Activated CD4-positive, CD25-positive, alpha-beta regulatory T cell (primary cell): ENCODE results near the gene IBTK.
"Not testable (repeated sequence)": the region's sequence is repeated elsewhere in the genome, so short reads cannot be mapped to it uniquely, and the experiment has no call there.

Experiments
- DNase-seq, 4 experiments: peaks; one replicate each; lab custom pipeline; 2025; lab: John Stamatoyannopoulos, UW

Gene IBTK

DNA sequence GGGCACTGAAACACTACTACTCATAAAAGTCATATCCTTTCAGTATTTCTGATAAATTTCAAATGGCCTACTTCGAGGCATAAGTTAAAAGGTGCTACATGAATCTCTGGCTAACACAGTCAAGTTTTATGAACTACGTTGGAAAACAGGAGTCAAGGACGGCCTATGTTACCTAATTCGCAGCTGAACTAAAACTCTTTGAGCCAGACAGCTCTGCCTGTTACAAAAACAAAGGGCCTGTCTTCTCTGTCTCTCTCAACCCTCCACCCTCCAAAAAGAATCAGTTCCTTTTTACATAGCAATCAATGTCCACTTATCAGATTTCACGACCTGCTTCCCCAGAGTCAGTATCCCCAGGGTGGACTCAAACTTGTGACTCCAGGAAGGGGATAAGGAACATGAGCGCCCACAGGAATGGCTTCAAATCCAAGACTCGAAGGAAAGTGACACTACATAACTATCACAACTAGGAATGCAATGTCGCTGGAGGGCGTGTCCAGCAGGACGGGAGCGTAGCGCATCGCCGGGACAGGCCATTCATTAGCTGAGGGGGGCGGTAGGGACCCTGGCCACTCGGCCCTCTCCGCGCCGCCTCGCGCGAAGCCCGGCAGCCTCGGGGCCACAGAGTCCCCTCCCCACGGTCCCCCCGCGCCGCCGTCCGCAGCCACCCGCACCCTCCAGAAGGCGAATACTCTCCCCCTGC is 591 bp downstream of the IBTK start:
- DNase-seq, result peak in 1 of 4 experiments; percentile 37

DNA sequence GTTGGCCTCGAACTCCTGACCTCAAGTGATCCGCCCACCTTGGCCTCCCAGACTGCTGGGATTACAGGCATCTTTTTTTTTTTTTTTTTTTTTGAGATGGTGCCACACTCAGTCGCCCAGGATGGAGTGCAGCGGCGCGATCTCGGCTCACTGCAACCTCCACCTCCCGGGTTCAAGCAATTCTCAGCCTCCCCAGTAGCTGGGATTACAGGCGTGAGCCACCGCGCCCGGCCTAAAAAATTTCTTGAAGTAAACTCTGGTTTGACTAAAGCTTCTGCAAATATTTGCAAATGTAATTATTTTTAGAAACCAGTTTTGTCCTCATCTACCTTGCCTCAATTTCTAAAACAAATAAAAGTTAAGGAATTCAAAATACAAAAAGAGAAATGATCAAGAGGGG is 1.2 kb downstream of the IBTK start:
- DNase-seq, result no peak

DNA sequence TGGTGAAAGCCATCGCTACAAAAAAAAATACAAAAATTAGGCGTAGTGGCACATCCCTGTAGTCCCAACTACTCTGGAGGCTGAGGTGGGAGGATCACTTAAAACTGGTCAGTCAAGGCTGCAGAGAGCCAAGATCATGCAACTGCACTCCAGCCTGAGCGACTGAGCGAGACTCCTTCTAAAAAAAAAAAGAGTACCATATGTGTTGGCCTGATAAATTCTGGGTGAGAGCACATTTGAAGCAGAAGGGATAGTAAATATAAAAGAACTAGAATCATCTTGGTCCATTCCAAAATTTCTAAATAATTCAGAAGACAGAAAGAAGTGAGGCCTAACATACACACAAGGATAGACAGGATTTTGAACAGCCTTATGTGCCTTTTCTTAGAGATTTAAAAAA is 2.2 kb downstream of the IBTK start:
- no peak for DNase-seq

DNA sequence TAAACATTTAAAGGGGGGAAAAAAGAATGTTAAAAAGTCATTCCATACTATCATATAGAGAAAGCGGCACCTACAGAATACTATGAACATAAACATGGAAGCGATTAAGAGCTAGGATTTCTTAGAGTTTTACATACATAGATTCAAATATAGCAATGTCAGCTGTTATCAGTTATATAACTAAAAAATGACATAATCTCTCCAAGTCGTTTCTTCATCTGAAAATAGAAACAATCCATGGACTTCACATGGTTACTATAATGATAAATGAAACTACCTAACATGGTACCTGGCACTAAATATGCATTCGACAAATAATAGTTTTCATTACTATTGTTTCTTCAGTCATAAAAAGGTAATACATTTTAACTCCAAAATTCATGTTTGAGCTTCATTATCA is 3.7 kb downstream of the IBTK start:
- no peak for DNase-seq

DNA sequence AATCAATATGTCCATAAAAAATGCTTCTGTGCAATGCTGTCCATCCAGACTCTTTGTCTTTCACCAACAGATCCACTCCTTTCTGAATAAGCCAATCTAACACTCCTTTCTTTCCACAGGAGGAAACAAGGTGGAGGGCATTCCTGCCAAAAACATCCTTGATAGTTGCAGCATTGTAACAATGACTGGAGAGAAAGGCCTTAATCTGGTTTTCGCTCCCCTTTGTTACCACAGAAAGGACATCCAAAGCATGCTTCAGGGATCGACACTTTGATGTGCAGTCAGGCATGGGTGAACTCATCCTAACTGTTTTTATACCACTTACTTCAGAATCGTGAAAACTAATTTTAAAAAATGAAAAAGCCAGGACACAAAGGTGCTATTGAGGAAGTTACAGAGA is 7.4 kb downstream of the IBTK start:
- DNase-seq, result no peak

DNA sequence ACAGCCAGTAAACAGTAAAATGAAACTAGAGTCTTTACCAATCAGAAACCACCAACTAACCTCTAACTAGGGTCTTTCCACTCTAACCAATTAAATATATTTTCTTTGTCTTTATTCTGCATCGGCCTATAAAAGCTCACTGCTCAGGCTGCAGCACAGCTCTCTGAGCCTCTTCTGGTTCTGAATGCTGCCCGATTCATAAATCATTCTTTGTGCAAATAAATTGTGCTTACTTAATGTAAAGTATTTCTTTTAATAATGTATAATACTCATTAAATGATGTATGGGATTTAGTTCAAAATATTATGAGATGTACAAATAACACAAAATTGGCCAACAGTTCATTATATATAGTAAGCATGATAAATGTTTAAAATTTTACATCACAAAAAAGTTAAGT is 7.9 kb downstream of the IBTK start:
- no peak for DNase-seq

DNA sequence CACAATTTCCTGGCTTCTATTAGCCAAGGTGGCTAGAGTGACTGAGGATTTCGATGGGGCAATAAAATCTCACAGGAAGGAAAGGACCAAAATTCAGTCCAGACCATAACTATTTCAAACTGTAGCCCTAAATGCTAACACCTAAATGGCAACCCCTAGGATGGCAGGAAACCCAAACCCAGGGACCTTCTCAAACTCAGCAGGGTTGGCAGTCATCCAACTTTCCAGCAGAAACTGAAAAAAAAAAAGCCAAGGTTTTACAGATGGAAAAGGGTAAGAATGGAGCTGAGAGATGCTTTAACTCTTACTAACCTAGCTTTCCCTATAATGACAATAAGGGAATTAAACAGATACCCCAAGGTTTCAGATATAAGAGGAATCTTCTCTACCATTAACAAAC is 10.5 kb downstream of the IBTK start:
- no peak for DNase-seq

DNA sequence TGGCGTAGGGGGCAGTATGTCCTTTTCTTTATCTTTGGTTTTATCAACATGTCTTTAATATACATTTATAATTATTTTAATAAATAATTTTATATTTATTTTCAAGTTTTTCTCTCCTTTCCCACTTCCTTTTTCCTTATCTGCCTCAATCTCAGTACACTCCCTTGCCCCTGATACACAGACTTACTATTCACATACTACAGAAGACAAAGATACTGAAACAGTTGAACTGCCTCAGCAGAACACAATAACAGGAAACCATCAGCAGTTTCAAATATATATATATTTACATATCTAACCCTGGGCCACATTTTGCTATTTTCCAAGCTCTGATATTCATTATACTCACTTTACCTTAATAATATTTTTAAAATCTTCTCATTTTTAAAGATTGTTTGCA is 19.8 kb downstream of the IBTK start:
- no peak for DNase-seq

DNA sequence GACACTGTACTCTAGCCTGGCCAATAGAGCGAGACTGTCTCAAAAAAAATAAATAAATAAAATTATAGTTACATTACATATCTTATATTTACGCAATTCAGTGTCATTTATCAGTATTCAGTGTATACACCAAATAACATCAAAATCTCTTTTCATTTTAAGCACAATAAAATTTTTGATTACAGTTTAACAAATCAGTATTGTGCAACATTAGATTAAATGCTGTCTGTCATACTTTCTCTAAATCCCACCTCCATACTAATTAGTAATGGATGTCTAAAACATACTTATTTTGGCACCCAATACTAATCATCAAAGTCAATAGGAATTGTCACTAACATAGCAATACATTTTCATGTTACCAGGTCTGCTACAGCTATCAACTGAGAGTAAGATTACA is 27.4 kb downstream of the IBTK start:
- no peak for DNase-seq

DNA sequence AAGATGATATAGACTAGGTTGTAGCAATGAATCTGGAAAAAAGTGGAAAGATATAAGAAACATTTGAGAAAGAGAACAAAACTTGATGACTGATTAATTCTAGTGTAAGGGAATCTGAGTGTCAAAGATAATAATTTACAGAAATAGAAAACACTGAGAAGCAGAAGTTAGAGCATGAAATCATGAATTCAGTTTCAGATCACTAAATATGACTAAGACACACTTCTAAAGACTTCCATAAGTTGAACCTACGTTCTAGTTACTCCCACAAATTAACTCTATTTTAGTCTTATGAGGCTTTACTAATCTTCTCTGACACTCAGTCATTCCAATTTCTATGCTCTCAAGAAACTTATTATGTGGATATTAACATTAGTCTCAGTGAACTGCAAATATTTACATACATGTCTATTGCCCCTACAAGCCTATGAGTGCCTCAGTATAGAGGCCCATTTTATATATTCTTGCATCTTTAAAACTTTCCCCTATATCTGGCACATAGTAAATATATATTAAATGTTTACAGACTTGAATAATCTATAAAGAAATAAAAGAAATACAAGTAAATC is 30.4 kb downstream of the IBTK start:
- DNase-seq, result no peak

DNA sequence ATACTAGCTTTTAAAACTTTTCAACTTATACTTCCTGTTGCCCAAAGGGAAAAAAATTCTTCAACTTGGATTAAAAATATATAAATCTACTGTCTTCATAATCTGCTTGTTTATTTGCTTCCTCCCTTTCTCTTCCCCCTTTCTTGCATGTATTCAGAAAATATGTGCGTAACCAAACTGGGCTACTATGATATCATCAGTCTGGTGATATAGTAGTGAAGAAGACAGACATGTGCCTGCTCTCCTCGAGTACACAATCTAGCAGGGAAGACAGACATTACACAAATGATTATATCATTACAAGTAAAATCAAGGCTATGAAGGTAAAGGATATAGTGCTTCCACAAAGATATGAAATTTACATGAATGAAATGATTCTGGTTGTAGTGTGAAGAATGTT is 31.0 kb downstream of the IBTK start:
- no peak for DNase-seq

DNA sequence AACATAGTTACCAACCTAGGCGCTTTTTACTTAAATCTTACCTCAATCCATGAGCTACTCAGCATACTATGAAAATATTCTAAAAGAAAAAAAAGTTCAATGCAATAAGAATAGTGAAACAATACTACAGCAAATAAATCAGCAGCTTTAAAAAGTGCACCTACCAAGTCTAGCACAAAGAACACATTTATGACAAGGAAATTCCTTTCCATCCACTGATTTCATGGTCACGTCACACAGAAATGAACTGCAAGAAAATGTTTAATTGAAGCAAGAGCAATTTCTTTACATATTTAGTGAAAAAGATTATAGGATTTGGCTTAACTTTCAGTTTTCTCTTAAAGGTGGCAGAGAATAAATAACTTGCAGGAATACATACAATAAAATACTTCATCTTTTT is 36.2 kb downstream of the IBTK start:
- no peak for DNase-seq

DNA sequence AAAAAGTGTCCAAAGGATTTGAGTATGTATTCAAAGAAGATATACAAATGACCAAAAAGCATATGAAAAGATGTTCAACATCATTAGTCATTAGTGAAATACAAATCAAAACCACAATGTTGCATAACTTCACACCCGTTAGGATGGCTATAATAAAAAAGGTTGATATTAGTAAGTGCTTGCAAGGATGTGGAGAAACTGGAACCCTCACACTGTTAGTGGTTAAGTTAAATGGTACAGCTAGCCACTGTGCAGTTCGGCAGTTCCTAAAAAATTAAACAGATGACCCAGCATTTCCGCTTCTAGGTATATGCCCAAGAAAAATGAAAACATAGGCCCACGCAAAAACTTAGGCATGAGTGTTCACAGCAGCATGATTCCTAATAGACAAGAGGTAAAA is 38.6 kb downstream of the IBTK start:
- DNase-seq, result no peak

DNA sequence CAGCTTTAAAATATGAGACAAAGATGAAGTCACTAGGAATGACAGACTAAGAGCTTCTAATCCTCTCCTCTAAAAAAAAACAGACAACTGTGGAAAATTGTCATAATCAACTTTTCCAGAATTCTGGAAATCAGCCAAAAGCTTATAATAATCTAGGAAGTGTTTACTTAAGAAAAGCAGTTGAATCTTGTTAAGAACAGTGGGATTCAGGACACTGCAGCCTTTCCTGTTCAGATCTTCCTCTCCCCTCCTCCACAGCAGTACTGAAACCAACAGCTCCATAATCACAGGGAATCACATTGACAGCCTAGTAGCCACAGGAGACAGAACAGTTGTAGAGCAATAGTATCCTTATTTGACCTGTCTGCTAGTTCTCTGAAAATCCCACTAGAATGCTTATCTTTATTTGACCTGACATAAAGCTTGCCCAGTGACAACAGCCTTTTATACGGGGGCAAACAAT is 41.6 kb downstream of the IBTK start:
- DNase-seq, result no peak

DNA sequence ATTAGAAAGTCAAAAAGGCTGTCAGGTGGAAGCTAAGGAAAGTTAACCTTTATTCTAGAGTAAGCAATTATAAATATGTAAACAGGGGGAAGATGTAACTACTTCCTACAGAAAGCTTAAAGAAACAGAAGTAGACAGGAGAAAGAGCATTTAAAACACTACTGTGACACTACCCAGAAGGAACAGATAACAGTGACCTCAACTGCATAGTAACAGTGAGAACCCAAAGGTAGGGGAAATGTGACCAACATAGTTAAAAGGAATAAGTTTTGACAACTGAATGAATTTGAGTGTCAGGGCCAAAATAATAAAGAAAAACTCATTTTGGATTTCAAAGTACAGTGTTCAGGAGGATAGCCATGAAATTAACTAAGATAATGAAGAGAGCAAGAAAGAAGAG is 43.5 kb downstream of the IBTK start:
- DNase-seq, result no peak

DNA sequence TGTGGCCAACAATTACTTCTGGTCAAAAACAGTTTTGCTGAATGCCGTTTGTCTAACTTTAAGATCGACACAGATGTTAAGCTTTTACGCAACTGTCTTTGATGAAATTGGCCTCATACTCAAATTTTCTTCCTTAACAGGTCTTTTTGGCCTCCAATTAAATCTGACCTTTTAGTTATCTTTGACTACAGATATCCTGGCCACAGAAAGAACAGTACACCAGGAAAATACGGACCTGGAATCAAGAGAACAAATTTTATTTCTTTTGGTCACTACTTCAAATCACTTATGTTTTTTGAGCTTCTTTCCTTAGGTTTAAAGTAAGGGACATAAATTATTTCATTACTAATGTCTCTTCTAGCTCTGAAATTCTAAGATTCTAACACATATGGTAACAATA is 49.8 kb downstream of the IBTK start:
- no peak for DNase-seq

DNA sequence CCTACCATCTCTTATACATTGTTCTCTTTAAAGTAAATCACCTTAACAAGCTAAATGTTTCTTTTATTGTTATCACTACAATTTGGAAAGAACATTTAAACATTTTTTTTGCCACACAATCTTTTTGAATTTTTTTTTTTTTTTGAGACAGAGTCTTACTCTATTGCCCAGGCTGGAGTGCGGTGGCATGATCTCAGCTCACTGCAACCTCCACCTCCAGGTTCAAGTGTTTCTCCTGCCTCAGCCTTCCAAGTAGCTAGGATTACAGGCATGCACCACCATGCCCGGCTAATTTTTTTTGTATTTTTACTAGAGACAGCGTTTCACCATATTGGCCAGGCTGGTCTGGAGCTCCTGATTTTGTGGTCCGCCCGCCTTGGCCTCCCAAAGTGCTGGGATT is 50.3 kb downstream of the IBTK start:
- DNase-seq, result not testable (repeated sequence)

DNA sequence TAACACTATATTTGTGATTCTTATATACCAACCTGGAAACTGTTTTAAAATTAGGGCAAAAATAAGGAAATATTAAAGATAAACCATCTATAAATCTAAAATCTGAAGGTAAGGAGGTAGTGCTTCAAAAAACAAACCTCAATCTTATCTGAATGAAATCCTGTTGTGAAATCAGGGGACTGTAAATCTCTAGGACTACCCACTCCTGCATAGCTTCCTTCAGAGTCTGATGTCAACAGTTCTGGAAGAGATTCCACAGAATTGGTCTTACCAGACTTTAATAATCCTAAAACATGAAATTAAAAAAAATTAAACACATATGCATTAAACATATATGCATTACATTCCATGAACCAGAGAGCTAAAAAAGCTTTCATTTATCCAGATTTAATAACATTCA is 51.4 kb downstream of the IBTK start:
- DNase-seq, result no peak

DNA sequence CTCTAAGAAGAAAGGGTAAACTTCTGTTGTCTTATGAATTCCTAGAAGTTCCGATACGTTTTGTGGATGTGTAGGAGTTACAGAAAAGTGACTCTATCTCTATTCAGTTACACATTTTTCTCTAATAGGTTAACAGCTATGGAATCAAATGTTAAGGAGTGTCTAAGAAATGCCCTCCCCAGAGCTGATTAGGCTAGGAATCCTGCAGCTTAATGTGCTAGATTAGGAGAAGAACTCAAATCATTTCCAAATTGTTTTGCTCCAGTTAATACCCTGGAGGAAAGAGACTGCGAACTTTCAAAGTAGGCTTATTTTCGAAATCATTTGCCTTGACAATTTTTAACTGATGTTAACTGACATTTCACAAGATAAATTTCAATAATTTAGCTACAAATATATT is 51.9 kb downstream of the IBTK start:
- no peak for DNase-seq

DNA sequence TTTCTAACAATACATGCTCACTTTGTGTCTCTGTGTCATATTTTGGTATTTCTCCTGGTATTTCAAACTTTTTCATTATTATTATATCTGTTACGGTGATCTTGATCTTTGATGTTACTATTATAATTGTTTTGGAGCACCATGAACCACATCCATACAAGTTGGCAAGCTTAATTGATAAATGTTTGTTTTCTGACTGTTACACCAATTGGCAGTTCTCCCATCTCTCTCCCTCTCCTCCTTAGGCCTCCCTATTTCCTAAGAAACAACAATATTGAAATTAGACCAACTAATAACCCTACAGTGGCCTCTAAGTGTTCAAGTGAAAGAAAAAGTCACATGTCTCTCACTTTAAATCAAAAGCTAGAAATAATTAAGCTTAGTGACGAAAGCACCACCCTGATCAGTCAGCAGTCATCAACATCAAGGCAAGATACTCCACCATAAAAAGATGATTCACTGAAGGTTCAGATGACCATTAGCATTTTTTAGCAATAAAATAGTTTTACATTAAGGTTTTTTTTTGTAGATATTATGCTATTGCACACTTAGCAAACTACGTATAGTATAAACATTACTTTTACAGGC is 61.5 kb downstream of the IBTK start:
- no peak for DNase-seq

DNA sequence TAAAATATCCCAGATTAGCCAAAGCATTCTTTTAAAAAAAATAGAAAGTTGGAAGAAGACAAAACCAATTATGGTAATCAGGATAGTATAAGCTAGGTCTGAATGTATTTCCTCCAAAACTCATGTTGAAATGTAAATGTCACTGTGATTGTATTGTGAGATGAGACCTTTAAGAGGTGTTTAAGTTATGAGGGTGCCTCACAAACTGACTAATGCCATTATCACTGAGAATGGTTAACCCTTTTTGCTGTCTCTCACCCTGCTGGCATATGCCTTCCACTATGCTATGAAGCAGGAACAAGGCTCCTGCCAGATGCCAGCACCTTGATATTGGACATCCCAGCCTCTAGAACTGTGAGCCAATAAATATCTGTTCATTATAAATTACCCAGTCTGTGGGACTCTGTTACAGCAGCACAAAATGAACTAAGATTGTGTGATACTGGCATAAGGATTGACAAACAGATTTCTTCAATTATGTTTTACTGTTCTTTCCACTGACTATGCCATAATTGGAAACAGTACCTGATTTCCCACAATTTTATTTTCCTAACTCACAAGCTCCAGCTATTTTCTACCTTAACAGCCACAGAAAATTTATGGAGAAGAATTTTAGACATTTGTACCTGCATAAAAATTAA is 63.8 kb downstream of the IBTK start:
- no peak for DNase-seq

DNA sequence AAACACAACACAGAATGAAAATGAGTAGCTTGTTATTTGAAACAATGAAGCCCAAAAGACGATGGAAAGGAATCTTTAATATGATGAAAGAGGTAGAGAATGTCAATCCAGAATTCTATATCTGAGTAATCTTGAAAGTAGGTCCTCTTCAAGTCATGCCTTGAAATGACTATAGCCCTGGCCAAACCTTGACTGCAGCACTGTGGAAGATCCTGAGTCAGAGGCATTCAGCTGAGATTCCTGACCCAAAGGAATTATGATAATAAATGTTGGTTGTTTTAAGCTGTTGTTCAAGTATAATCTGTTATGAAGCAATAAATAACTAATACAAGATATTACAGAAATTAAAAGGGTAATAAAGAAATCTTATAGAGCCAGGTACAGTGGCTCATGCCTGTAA is 64.8 kb downstream of the IBTK start:
- no peak for DNase-seq

DNA sequence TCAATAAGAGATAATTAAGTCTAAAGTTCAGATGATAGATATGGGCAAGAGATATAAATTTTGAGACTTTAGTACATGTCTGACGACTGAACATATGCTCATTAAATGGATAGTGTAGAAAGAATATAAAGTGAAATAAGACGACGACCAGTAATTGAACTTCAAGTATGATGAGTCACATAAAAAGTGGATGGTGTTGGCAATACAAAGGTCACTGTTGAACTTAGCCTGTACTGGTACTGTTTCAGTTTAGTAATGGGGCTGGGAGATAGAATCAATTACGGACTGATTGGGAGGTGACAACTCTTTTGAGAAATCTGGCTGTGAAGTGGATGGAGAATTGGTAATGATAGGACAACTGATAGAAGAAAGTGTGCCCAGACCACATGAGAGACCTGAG is 68.1 kb downstream of the IBTK start:
- DNase-seq, result no peak
